Endothelial cell (in vitro differentiated cells): ENCODE results near the gene TOGARAM1. TPM values are rescaled to one million over a fixed set of nuclear protein-coding genes. Genes with fewer than 3 reads are reported as not detected.
A peak's percentile ranks its signal among the peaks of the same experiment; 100 is the strongest.

Experiments used
- DNase-seq: peaks from one replicate; pipeline ENCODE4 v3.0.0; 2021; ENCODE audit warnings: low spot score
- H3K27ac Mint-ChIP-seq: one replicate; pipeline ENCODE4 v1.8.0; 2021; ENCODE audit warnings: mixed read lengths, inconsistent platforms; ENCODE audit not compliant: unreplicated experiment
- H3K27me3 Mint-ChIP-seq: one replicate; pipeline ENCODE4 v1.8.0; 2021; ENCODE audit warnings: mild to moderate bottlenecking, moderate library complexity, mixed read lengths, inconsistent platforms; ENCODE audit not compliant: unreplicated experiment
- H3K36me3 Mint-ChIP-seq: one replicate; pipeline ENCODE4 v1.8.0; 2021; ENCODE audit warnings: mild to moderate bottlenecking, low read depth, mixed read lengths, inconsistent platforms; ENCODE audit not compliant: unreplicated experiment
- H3K4me1 Mint-ChIP-seq: one replicate; pipeline ENCODE4 v1.8.0; 2021; ENCODE audit warnings: mild to moderate bottlenecking, mixed read lengths, inconsistent platforms; ENCODE audit not compliant: unreplicated experiment
- H3K4me3 Mint-ChIP-seq: one replicate; pipeline ENCODE4 v1.8.0; 2021; ENCODE audit warnings: mild to moderate bottlenecking, mixed read lengths, inconsistent platforms; ENCODE audit not compliant: unreplicated experiment
- H3K9me3 Mint-ChIP-seq: one replicate; pipeline ENCODE4 v1.8.0; 2021; ENCODE audit warnings: mixed read lengths, inconsistent platforms; ENCODE audit not compliant: unreplicated experiment
- CTCF ChIP-seq: fragments of 200-600 bp; sonication (generic); IDR thresholded peaks from one replicate; pipeline ENCODE4 v1.5.0; 2021; ENCODE audit warnings: antibody characterized with exemption; ENCODE audit not compliant: unreplicated experiment
- total RNA-seq: library from RNA; stranded (reverse); fragmentation: NEBNext Ultra II Directional; extraction: Animal tissue kit (Norgen Biotek cat#: 25700); gene quantifications from one replicate; pipeline ENCODE4 v1.2.1, GENCODE V29; 2021; ENCODE audit not compliant: unreplicated experiment

The TOGARAM1 gene
- total RNA-seq, 1 donor from 2014 or later = 17.1 TPM

- Mint-ChIP-seq H3K4me3 (no peak overlapping the region), H3K27ac (no peak overlapping the region), H3K27me3 (no peaks in the 10 kb centered on the region), H3K36me3 (no peaks in the 10 kb centered on the region), H3K4me1 (peaks cover 6% of the 10 kb centered on the region), H3K9me3 (no peaks in the 10 kb centered on the region)
- DNase-seq = no peak
- no peak for TF ChIP-seq CTCF
Measured at GRCh38 chr14:44955528-44955927, 6.5 kb upstream of the TOGARAM1 start.

- H3K27me3 Mint-ChIP-seq = no peaks in the 10 kb centered on the region
- DNase-seq = no peak
- H3K4me3 Mint-ChIP-seq = no peak overlapping the region
- TF ChIP-seq CTCF = no peak
- H3K36me3 Mint-ChIP-seq = no peaks in the 10 kb centered on the region
- peaks cover 6% of the 10 kb centered on the region for H3K4me1 Mint-ChIP-seq
- H3K27ac Mint-ChIP-seq = no peak overlapping the region
- H3K9me3 Mint-ChIP-seq = no peaks in the 10 kb centered on the region
Measured at GRCh38 chr14:44956866-44957265, 5.1 kb upstream of the TOGARAM1 start.

- peaks cover 8% of the 10 kb centered on the region for H3K27me3 Mint-ChIP-seq
- peaks cover 22% of the 10 kb centered on the region for H3K4me1 Mint-ChIP-seq
- H3K9me3 Mint-ChIP-seq = no peaks in the 10 kb centered on the region
- H3K27ac Mint-ChIP-seq = peak overlapping the region; percentile 48
- no peak overlapping the region for H3K4me3 Mint-ChIP-seq
- TF ChIP-seq CTCF = no peak
- DNase-seq = no peak
- H3K36me3 Mint-ChIP-seq = peaks cover 6% of the 10 kb centered on the region
Measured at GRCh38 chr14:44959538-44959937, 2.5 kb upstream of the TOGARAM1 start.

- Mint-ChIP-seq H3K27me3 (peaks cover 8% of the 10 kb centered on the region), H3K4me1 (peaks cover 28% of the 10 kb centered on the region), H3K36me3 (peaks cover 6% of the 10 kb centered on the region), H3K9me3 (no peaks in the 10 kb centered on the region), H3K4me3 (peak overlapping the region; percentile 86), H3K27ac (no peak overlapping the region)
- TF ChIP-seq CTCF = no peak
- no peak for DNase-seq
Measured at GRCh38 chr14:44960146-44960545, 1.8 kb upstream of the TOGARAM1 start.

GRCh38 chr14:44960646-44961045 lies 1.3 kb upstream of the TOGARAM1 start:
- Mint-ChIP-seq H3K4me3 (peak overlapping the region; percentile 86), H3K27me3 (peaks cover 8% of the 10 kb centered on the region), H3K4me1 (peaks cover 30% of the 10 kb centered on the region), H3K27ac (no peak overlapping the region), H3K9me3 (no peaks in the 10 kb centered on the region), H3K36me3 (peaks cover 6% of the 10 kb centered on the region)
- DNase-seq = no peak
- no peak for TF ChIP-seq CTCF
